Mesenchymal stem cell (in vitro differentiated cells and primary cell): ENCODE results near the gene ZNF79. TPM values are rescaled to one million over a fixed set of nuclear protein-coding genes. Genes with fewer than 3 reads are reported as not detected.

Experiments
- DNase-seq: peaks from one replicate; pipeline ENCODE4 v3.0.0-alpha.2; 2013
- H2AFZ ChIP-seq: one replicate; pipeline ENCODE4 v1.6.1; 2013; ENCODE audit warnings: low read depth, mild to moderate bottlenecking, control low read depth, inconsistent platforms, low read length, moderate library complexity
- H2AK5ac ChIP-seq: 2 replicates; pipeline ENCODE4 v1.6.1; 2013; ENCODE audit warnings: low read length, moderate library complexity, mild to moderate bottlenecking, inconsistent platforms; ENCODE audit not compliant: severe bottlenecking
- H2BK120ac ChIP-seq: one replicate; pipeline ENCODE4 v1.6.1; 2013; ENCODE audit warnings: low read depth, mild to moderate bottlenecking, inconsistent platforms, low read length, moderate library complexity
- H2BK12ac ChIP-seq, 2 experiments: one replicate each; pipeline ENCODE4 v1.6.1; 2013; ENCODE audit warnings: inconsistent platforms in 2 of 2, low read length in 2 of 2, mild to moderate bottlenecking in 2 of 2, moderate library complexity in 2 of 2, control low read depth in 1 of 2
- H2BK15ac ChIP-seq: one replicate; pipeline ENCODE4 v1.6.1; 2013; ENCODE audit warnings: mild to moderate bottlenecking, low read depth, inconsistent platforms; ENCODE audit not compliant: poor library complexity, severe bottlenecking
- H2BK5ac ChIP-seq: 2 replicates; pipeline ENCODE4 v1.6.1; 2013; ENCODE audit warnings: low read depth, mild to moderate bottlenecking, low read length, control low read depth, inconsistent platforms; ENCODE audit not compliant: poor library complexity, severe bottlenecking
- H3K14ac ChIP-seq, 2 experiments: one replicate each; pipeline ENCODE4 v1.6.1; 2013; ENCODE audit warnings: inconsistent platforms in 2 of 2, low read length in 2 of 2, control low read depth in 1 of 2, mild to moderate bottlenecking in 1 of 2, moderate library complexity in 1 of 2
- H3K18ac ChIP-seq, 2 experiments: one replicate each; pipeline ENCODE4 v1.6.1; 2013; ENCODE audit warnings: inconsistent platforms in 2 of 2, low read length in 2 of 2, control low read depth in 1 of 2, low read depth in 1 of 2, mild to moderate bottlenecking in 1 of 2
- H3K23ac ChIP-seq, 2 experiments: one replicate each; pipeline ENCODE4 v1.6.1; 2013; ENCODE audit warnings: inconsistent platforms in 2 of 2, low read length in 2 of 2, mild to moderate bottlenecking in 2 of 2, moderate library complexity in 2 of 2, control low read depth in 1 of 2
- H3K27ac ChIP-seq: 2 replicates; pipeline ENCODE4 v1.5.1; 2013; ENCODE audit warnings: mild to moderate bottlenecking, moderate library complexity, low read length, control low read depth, inconsistent platforms; ENCODE audit not compliant: poor library complexity, severe bottlenecking
- H3K27me3 ChIP-seq, 2 experiments: 2 replicates each; pipeline versions ENCODE4 v1.6.1 to v1.7.0; 2013; ENCODE audit warnings: low read length in 2 of 2, mild to moderate bottlenecking in 2 of 2, moderate library complexity in 2 of 2, control low read depth in 1 of 2, inconsistent platforms in 1 of 2; ENCODE audit not compliant: control insufficient read depth in 1 of 2, insufficient read depth in 1 of 2
- H3K36me3 ChIP-seq, 2 experiments: 2 replicates each; pipeline versions ENCODE4 v1.6.1 to v1.7.0; 2013; ENCODE audit warnings: low read length in 2 of 2, control low read depth in 1 of 2, inconsistent platforms in 1 of 2, low read depth in 1 of 2, mild to moderate bottlenecking in 1 of 2; ENCODE audit not compliant: insufficient read depth in 2 of 2, control insufficient read depth in 1 of 2
- H3K4ac ChIP-seq, 2 experiments: one replicate each; pipeline ENCODE4 v1.6.1; 2013; ENCODE audit warnings: inconsistent platforms in 2 of 2, low read length in 2 of 2, mild to moderate bottlenecking in 2 of 2, moderate library complexity in 2 of 2, control low read depth in 1 of 2, low read depth in 1 of 2
- H3K4me1 ChIP-seq: 2 replicates; pipeline ENCODE4 v1.6.1; 2013; ENCODE audit warnings: low read depth, low read length, control low read depth; ENCODE audit not compliant: control insufficient read depth, insufficient read depth
- H3K4me2 ChIP-seq: 2 replicates; pipeline ENCODE4 v1.6.1; 2013; ENCODE audit warnings: low read length, mild to moderate bottlenecking, inconsistent platforms; ENCODE audit not compliant: poor library complexity, severe bottlenecking
- H3K4me3 ChIP-seq, 2 experiments: 2 replicates each; pipeline versions ENCODE4 v1.5.1 to v1.7.0; 2013; ENCODE audit warnings: low read length in 2 of 2, mild to moderate bottlenecking in 2 of 2, control low read depth in 1 of 2, low read depth in 1 of 2; ENCODE audit not compliant: insufficient read depth in 1 of 2
- H3K79me1 ChIP-seq: replicated peaks from 2 replicates; pipeline ENCODE4 v1.6.1; 2013; ENCODE audit warnings: mild to moderate bottlenecking, control low read depth, low read length, inconsistent platforms; ENCODE audit not compliant: poor library complexity, severe bottlenecking
- H3K9ac ChIP-seq: 2 replicates; pipeline ENCODE4 v1.7.0; 2013; ENCODE audit warnings: mild to moderate bottlenecking, low read length, moderate library complexity
- H3K9me3 ChIP-seq: 2 replicates; pipeline ENCODE4 v1.7.0; 2013; ENCODE audit warnings: mild to moderate bottlenecking, low read length; ENCODE audit not compliant: control insufficient read depth
- H4K8ac ChIP-seq: one replicate; pipeline ENCODE4 v1.6.1; 2013; ENCODE audit warnings: inconsistent platforms, mild to moderate bottlenecking, low read length, moderate library complexity
- H4K91ac ChIP-seq: one replicate; pipeline ENCODE4 v1.6.1; 2013; ENCODE audit warnings: mild to moderate bottlenecking, low read length, inconsistent platforms
- WGBS: methylation state at CpG from one replicate; pipeline ENCODE4 v1.1.7; 2013; ENCODE audit warnings: mixed read lengths; 5-methylcytosine and 5-hydroxymethylcytosine counted together
- polyA plus RNA-seq, 2 experiments: library from polyadenylated mRNA; stranded (reverse); fragments of 200-250 nt; gene quantifications; one replicate each; pipeline ENCODE4 v1.2.3, GENCODE V29; 2013

The ZNF79 gene
- 3.0 TPM for polyA plus RNA-seq (2013, experiment 1 of 2)
- 3.0 TPM for polyA plus RNA-seq (2013, experiment 2 of 2)

- peaks cover 9% of the 10 kb centered on the region for H3K4me1 ChIP-seq
- peak within 1 kb of the TSS in 1 of 2 experiments; percentile 76 for H3K4ac ChIP-seq
- peaks cover 0 to 3% of the 10 kb centered on the region in 2 experiments for H3K27me3 ChIP-seq
- peak within 1 kb of the TSS; percentile 73 to 84 for H3K18ac ChIP-seq
- H2BK5ac ChIP-seq = peak within 1 kb of the TSS; percentile 88
- no peak within 1 kb of the TSS for H2BK15ac ChIP-seq
- peaks cover 22% of the 10 kb centered on the region for H3K79me1 ChIP-seq
- peak within 1 kb of the TSS; percentile 98 for H3K9ac ChIP-seq
- peak; percentile 94 for DNase-seq
- H3K23ac ChIP-seq = peak within 1 kb of the TSS in 1 of 2 experiments; percentile 2
- H2BK120ac ChIP-seq = peak within 1 kb of the TSS; percentile 51
- H3K4me2 ChIP-seq = peak within 1 kb of the TSS; percentile 89
- peak within 1 kb of the TSS; percentile 94 for H4K8ac ChIP-seq
- H3K14ac ChIP-seq = no peak within 1 kb of the TSS
- H2AK5ac ChIP-seq = no peak within 1 kb of the TSS
- under 1% methylated on average over 54 of the region's 54 CpGs for WGBS
- H3K27ac ChIP-seq = peak within 1 kb of the TSS; percentile 94
- no peaks in the 10 kb centered on the region for H3K9me3 ChIP-seq
- peak within 1 kb of the TSS; percentile 43 for H4K91ac ChIP-seq
- peak within 1 kb of the TSS; percentile 75 for H2AFZ ChIP-seq
- H3K36me3 ChIP-seq = peaks cover 10 to 16% of the 10 kb centered on the region in 2 experiments
- H3K4me3 ChIP-seq = peak within 1 kb of the TSS; percentile 83 to 100
- H2BK12ac ChIP-seq = peak within 1 kb of the TSS in 1 of 2 experiments; percentile 15
Observed at GRCh38 chr9:127423934-127424675, at the start of gene ZNF79. TSS of gene ZNF79 (plus strand) at chr9:127424382. CDS start at chr9:127424788, 406 bp downstream.

DNA sequence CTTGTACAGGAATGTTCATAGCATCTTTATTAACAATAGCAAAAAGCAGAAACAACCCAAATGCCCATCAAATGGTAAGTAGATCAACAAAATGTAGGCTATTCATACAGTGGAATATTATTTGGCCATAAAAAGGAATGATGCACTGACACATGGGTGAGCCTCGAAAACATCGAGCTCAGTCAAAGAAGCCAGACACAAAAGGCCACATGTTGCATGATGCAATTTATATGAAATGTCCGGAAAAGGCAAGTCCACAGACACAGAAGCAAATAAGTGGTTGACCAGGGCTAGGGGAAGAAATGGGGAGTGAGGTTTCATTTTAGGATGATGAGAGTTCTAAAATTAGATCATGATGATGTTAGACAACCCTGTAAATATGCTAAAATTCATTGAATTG lies 43.7 kb upstream of the ZNF79 start:
- Histone ChIP-seq H3K27ac (no peak overlapping the region), H2AK5ac (no peak overlapping the region), H2BK12ac (no peak overlapping the region), H3K4ac (no peak overlapping the region), H3K14ac (no peak overlapping the region), H4K91ac (no peak overlapping the region), H3K4me1 (peaks cover 8% of the 10 kb centered on the region), H4K8ac (no peak overlapping the region), H3K4me3 (no peak overlapping the region), H3K18ac (no peak overlapping the region), H3K9ac (no peak overlapping the region), H3K36me3 (no peaks in the 10 kb centered on the region), H3K79me1 (no peaks in the 10 kb centered on the region), H3K4me2 (no peak overlapping the region), H3K27me3 (peaks cover 26 to 98% of the 10 kb centered on the region in 2 experiments), H2BK5ac (no peak overlapping the region), H2AFZ (no peak overlapping the region), H2BK120ac (no peak overlapping the region), H2BK15ac (no peak overlapping the region), H3K23ac (no peak overlapping the region), H3K9me3 (peaks cover 11% of the 10 kb centered on the region)
- 96% methylated on average over 3 of the region's 3 CpGs for WGBS
- no peak for DNase-seq

DNA sequence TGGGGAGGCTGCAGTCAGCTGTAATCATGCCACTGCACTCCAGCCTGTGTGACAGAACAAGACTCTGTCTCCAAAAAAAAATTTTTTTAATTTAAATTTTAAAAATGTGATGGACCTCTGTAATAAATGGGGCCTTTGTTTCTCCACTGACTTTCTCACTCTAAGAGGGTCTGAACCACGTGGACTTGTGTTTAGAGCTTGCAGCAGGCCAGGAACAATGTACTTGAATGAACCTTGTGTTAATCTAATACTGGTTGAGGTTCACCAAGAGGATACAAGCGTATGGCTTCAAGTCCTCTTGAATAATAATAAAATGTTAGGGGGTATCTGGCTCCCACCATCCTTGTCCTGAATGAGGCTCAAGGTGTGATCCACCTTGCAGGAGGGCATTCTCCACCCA lies 41.6 kb upstream of the ZNF79 start:
- Histone ChIP-seq H3K27me3 (peaks cover 29 to 98% of the 10 kb centered on the region in 2 experiments), H2BK5ac (no peak overlapping the region), H2BK15ac (no peak overlapping the region), H3K36me3 (no peaks in the 10 kb centered on the region), H2AK5ac (no peak overlapping the region), H3K18ac (no peak overlapping the region), H3K4ac (no peak overlapping the region), H3K4me1 (peaks cover 10% of the 10 kb centered on the region), H3K27ac (no peak overlapping the region), H2BK120ac (no peak overlapping the region), H2AFZ (no peak overlapping the region), H3K9ac (no peak overlapping the region), H3K4me2 (no peak overlapping the region), H2BK12ac (no peak overlapping the region), H4K91ac (no peak overlapping the region), H4K8ac (no peak overlapping the region), H3K4me3 (no peak overlapping the region), H3K9me3 (peaks cover 11% of the 10 kb centered on the region), H3K79me1 (no peaks in the 10 kb centered on the region), H3K14ac (no peak overlapping the region), H3K23ac (no peak overlapping the region)
- WGBS = 68% methylated on average over 2 of the region's 2 CpGs
- DNase-seq = no peak

GRCh38 chr9:127384016-127384730 lies 40.0 kb upstream of the ZNF79 start:
- DNase-seq = no peak
- Histone ChIP-seq H2BK5ac (no peak overlapping the region), H3K4me1 (peaks cover 16% of the 10 kb centered on the region), H4K91ac (no peak overlapping the region), H2BK15ac (no peak overlapping the region), H4K8ac (no peak overlapping the region), H2BK12ac (no peak overlapping the region), H2AFZ (no peak overlapping the region), H3K9me3 (peaks cover 4% of the 10 kb centered on the region), H3K4ac (no peak overlapping the region), H3K27ac (no peak overlapping the region), H3K9ac (no peak overlapping the region), H3K36me3 (no peaks in the 10 kb centered on the region), H3K79me1 (no peaks in the 10 kb centered on the region), H2AK5ac (no peak overlapping the region), H2BK120ac (no peak overlapping the region), H3K4me3 (no peak overlapping the region), H3K4me2 (no peak overlapping the region), H3K27me3 (peaks cover 29 to 91% of the 10 kb centered on the region in 2 experiments), H3K18ac (no peak overlapping the region), H3K14ac (peak overlapping the region in 1 of 2 experiments; percentile 64), H3K23ac (no peak overlapping the region)
- 89% methylated on average over 11 of the region's 11 CpGs for WGBS
